ENCODE measurements around the gene PBXIP1. TPM values are rescaled to one million over a fixed set of nuclear protein-coding genes. Genes with fewer than 3 reads are reported as not detected.

Gene PBXIP1
- total and polyA plus RNA-seq, 2 of the 13 experiments (the other 11 are each of a cell fraction or from before 2014, with no cell fraction given): 16.3 to 31.9 TPM

DNA sequence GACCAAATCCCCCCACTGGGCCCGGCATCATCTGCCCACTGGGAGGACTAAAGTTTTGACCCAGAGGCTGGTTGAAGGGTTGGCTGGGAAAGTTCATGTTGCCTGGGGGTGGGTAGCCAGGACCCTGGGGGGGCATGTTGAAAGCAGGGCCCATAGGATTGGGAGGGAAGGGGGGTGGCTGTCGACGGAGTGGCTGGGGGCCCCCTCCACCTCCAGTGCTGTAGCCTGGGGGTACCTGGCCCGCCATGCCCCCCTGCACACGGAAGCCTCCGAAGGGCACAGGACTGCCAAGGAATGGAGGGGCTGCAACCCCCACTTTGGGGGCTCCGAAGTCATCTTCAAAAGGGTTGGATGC is 3.5 kb upstream of the PBXIP1 start (continued):
- TF ChIP-seq SNAPC2 (CRISPR knock-in tag; IDR thresholded peaks at IDR 0.05) (no peak), EEA1 (CRISPR knock-in tag; IDR thresholded peaks at IDR 0.05; ENCODE audit: borderline replicate concordance) (no peak), ZNF605 (CRISPR knock-in tag; IDR thresholded peaks at IDR 0.05) (no peak), ZFP1 (CRISPR knock-in tag; IDR thresholded peaks at IDR 0.05) (no peak), MXI1 (IDR thresholded peaks at IDR 0.05; ENCODE audit: borderline replicate concordance, low read depth, low read length) (no peak), SAP130 (CRISPR knock-in tag; IDR thresholded peaks at IDR 0.05; ENCODE audit: low read depth) (no peak), MXD4 (CRISPR knock-in tag; IDR thresholded peaks at IDR 0.05) (no peak), HOXA7 (CRISPR knock-in tag; IDR thresholded peaks at IDR 0.05) (no peak)
- TF ChIP-seq, protein P1, sequence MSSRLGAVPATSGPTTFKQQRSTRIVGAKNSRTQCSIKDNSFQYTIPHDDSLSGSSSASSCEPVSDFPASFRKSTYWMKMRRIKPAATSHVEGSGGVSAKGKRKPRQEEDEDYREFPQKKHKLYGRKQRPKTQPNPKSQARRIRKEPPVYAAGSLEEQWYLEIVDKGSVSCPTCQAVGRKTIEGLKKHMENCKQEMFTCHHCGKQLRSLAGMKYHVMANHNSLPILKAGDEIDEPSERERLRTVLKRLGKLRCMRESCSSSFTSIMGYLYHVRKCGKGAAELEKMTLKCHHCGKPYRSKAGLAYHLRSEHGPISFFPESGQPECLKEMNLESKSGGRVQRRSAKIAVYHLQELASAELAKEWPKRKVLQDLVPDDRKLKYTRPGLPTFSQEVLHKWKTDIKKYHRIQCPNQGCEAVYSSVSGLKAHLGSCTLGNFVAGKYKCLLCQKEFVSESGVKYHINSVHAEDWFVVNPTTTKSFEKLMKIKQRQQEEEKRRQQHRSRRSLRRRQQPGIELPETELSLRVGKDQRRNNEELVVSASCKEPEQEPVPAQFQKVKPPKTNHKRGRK (CRISPR knock-in tag; IDR thresholded peaks at IDR 0.05): no peak
- TF ChIP-seq, protein P2, sequence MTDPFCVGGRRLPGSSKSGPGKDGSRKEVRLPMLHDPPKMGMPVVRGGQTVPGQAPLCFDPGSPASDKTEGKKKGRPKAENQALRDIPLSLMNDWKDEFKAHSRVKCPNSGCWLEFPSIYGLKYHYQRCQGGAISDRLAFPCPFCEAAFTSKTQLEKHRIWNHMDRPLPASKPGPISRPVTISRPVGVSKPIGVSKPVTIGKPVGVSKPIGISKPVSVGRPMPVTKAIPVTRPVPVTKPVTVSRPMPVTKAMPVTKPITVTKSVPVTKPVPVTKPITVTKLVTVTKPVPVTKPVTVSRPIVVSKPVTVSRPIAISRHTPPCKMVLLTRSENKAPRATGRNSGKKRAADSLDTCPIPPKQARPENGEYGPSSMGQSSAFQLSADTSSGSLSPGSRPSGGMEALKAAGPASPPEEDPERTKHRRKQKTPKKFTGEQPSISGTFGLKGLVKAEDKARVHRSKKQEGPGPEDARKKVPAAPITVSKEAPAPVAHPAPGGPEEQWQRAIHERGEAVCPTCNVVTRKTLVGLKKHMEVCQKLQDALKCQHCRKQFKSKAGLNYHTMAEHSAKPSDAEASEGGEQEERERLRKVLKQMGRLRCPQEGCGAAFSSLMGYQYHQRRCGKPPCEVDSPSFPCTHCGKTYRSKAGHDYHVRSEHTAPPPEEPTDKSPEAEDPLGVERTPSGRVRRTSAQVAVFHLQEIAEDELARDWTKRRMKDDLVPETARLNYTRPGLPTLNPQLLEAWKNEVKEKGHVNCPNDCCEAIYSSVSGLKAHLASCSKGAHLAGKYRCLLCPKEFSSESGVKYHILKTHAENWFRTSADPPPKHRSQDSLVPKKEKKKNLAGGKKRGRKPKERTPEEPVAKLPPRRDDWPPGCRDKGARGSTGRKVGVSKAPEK (CRISPR knock-in tag; IDR thresholded peaks at IDR 0.05; ENCODE audit: borderline replicate concordance): no peak
